HepG2 (cell line): ENCODE results near the gene HSD3B1. TPM values are rescaled to one million over a fixed set of nuclear protein-coding genes. Genes with fewer than 3 reads are reported as not detected.

ENCODE experiments used
- ATAC-seq: fragments of 200-7000 bp; cut with Tn5 transposase; 3 replicates; pipeline ENCODE4 v1.9.1; 2020; ENCODE audit warnings: mild to moderate bottlenecking, moderate library complexity
- BruUV-seq: library from RNA; stranded (reverse); fragments of 400-500 nt; replicated peaks from 2 replicates; lab custom pipeline; 2021; lab: Mats Ljungman, UMichigan
- CTCF ChIA-PET: fragments of 300-600 bp; formaldehyde crosslinking; extraction: SDS; loops from one replicate; lab custom pipeline; 2021; ENCODE audit warnings: low total read pairs, inconsistent platforms, low intra/inter-chr PET ratio; lab: Yijun Ruan, JAX
- POLR2A ChIA-PET: fragments of 350-600 bp; sonication (Branson Sonifier 250); formaldehyde crosslinking; loops from one replicate; lab custom pipeline; 2020; ENCODE audit warnings: antibody characterized with exemption, inconsistent platforms; lab: Yijun Ruan, JAX
- DNase-seq: peaks from one replicate; pipeline ENCODE4 v3.0.0-alpha.2; 2015; ENCODE audit warnings: low spot score
- FAIRE-seq: peaks from 3 replicates; lab custom pipeline; 2011; peaks lifted over from hg19 to GRCh38; lab: Jason Lieb, UNC
- H2AFZ ChIP-seq: one replicate; pipeline ENCODE4 v1.6.1; 2011; ENCODE audit warnings: low read length, inconsistent platforms
- H3K27ac ChIP-seq: fragments of 300-600 bp; 3 replicates; pipeline ENCODE4 v1.8.0; 2011; ENCODE audit warnings: mixed run types, mild to moderate bottlenecking, mixed read lengths, low read length, inconsistent platforms; ENCODE audit not compliant: insufficient read depth; ENCODE audit errors: extremely low read length
- H3K27me3 ChIP-seq, 2 experiments: fragments of 200-600 bp in 1 of 2; 2 replicates in 1 of 2; 3 replicates in 1 of 2; pipeline versions ENCODE4 v1.6.0 to v1.8.0; 2011; ENCODE audit warnings: low read length in 2 of 2, mild to moderate bottlenecking in 2 of 2, moderate library complexity in 2 of 2, inconsistent platforms in 1 of 2; ENCODE audit not compliant: insufficient read depth in 2 of 2, control insufficient read depth in 1 of 2
- H3K36me3 ChIP-seq, 2 experiments: fragments of 200-600 bp in 1 of 2; replicated peaks in 1 of 2; 2 replicates in 1 of 2; 3 replicates in 1 of 2; pipeline versions ENCODE4 v1.5.1 to v1.8.0; 2011; ENCODE audit warnings: low read length in 2 of 2, inconsistent platforms in 1 of 2; ENCODE audit not compliant: insufficient read depth in 2 of 2, control insufficient read depth in 1 of 2
- H3K4me1 ChIP-seq: 2 replicates; pipeline ENCODE4 v1.5.1; 2012; ENCODE audit warnings: low read length, inconsistent platforms; ENCODE audit not compliant: insufficient read depth
- H3K4me2 ChIP-seq: 2 replicates; pipeline ENCODE4 v1.6.0; 2011; ENCODE audit warnings: low read depth, low read length, inconsistent platforms
- H3K4me3 ChIP-seq, 3 experiments: fragments of 200-600 bp in 1 of 3; sonication (generic), shearing (Covaris generic) in 1 of 3; replicated peaks in 1 of 3; 2 replicates each; pipeline ENCODE4 v1.5.1; 2011 to 2016; ENCODE audit warnings: low read length in 3 of 3, inconsistent platforms in 2 of 3, low read depth in 2 of 3, mild to moderate bottlenecking in 2 of 3, control low read depth in 1 of 3, mixed read lengths in 1 of 3; ENCODE audit not compliant: insufficient read depth in 1 of 3
- H3K79me2 ChIP-seq: one replicate; pipeline ENCODE4 v1.6.1; 2011; ENCODE audit warnings: low read length, inconsistent platforms; ENCODE audit not compliant: insufficient read depth
- H3K9ac ChIP-seq: 2 replicates; pipeline ENCODE4 v1.6.0; 2011; ENCODE audit warnings: mild to moderate bottlenecking, low read depth, low read length, inconsistent platforms; ENCODE audit not compliant: insufficient read depth
- H3K9me3 ChIP-seq: 2 replicates; pipeline ENCODE4 v1.5.1; 2012; ENCODE audit warnings: mild to moderate bottlenecking, low read length
- H4K20me1 ChIP-seq: 2 replicates; pipeline ENCODE4 v1.6.0; 2011; ENCODE audit warnings: inconsistent platforms, mild to moderate bottlenecking, low read length, moderate library complexity; ENCODE audit not compliant: insufficient read depth
- FOXC1 ChIP-seq: sonication (generic); formaldehyde crosslinking; IDR thresholded peaks from 2 replicates; pipeline ENCODE4 v1.8.0; 2022; ENCODE audit warnings: mild to moderate bottlenecking, missing genetic modification reagents, borderline replicate concordance
- HES4 ChIP-seq: sonication (generic); formaldehyde crosslinking; IDR thresholded peaks from 2 replicates; pipeline ENCODE4 v1.9.0; 2021; ENCODE audit warnings: mild to moderate bottlenecking, missing genetic modification reagents, borderline replicate concordance
- MBD4 ChIP-seq: IDR thresholded peaks from 2 replicates; pipeline ENCODE4 v1.6.1; 2012; ENCODE audit warnings: low read length, inconsistent platforms, borderline replicate concordance
- NCOA5 ChIP-seq: sonication (generic); formaldehyde crosslinking; IDR thresholded peaks from 2 replicates; pipeline ENCODE4 v1.4.0; 2020; ENCODE audit warnings: missing genetic modification reagents
- NPAS2 ChIP-seq: sonication (generic); formaldehyde crosslinking; IDR thresholded peaks from 2 replicates; pipeline ENCODE4 v1.8.0; 2022; ENCODE audit warnings: mild to moderate bottlenecking, missing genetic modification reagents, borderline replicate concordance
- PAF1 ChIP-seq: IDR thresholded peaks from 2 replicates; pipeline ENCODE4 v1.6.1; 2016; ENCODE audit warnings: missing genetic modification reagents, missing compliant biosample characterization
- RFX3 ChIP-seq: IDR thresholded peaks from 2 replicates; pipeline ENCODE4 v1.6.1; 2016; ENCODE audit warnings: missing biosample characterization, missing genetic modification reagents
- RFXANK ChIP-seq: IDR thresholded peaks from 2 replicates; pipeline ENCODE4 v1.6.1; 2016
- TCF7L2 ChIP-seq: IDR thresholded peaks from 2 replicates; pipeline ENCODE4 v1.6.1; 2011; ENCODE audit warnings: mild to moderate bottlenecking, low read depth, low read length, moderate library complexity
- ZNF260 ChIP-seq: sonication (generic); formaldehyde crosslinking; IDR thresholded peaks from 2 replicates; pipeline ENCODE4 v1.4.0; 2020; ENCODE audit warnings: missing genetic modification reagents, low read depth, mild to moderate bottlenecking, borderline replicate concordance
- ZNF329 ChIP-seq: sonication (generic); formaldehyde crosslinking; IDR thresholded peaks from 2 replicates; pipeline ENCODE4 v1.9.0; 2021; ENCODE audit warnings: low read depth, mild to moderate bottlenecking, missing genetic modification reagents
- ZNF350 ChIP-seq: sonication (generic); formaldehyde crosslinking; IDR thresholded peaks from 2 replicates; pipeline ENCODE4 v1.4.0; 2020; ENCODE audit warnings: mild to moderate bottlenecking, low read depth, missing genetic modification reagents, borderline replicate concordance
- ZNF446 ChIP-seq: sonication (generic); formaldehyde crosslinking; IDR thresholded peaks from 2 replicates; pipeline ENCODE4 v1.5.0; 2020; ENCODE audit warnings: mild to moderate bottlenecking, missing genetic modification reagents
- ZNF572 ChIP-seq: sonication (generic); formaldehyde crosslinking; IDR thresholded peaks from 2 replicates; pipeline ENCODE4 v1.5.1; 2020; ENCODE audit warnings: mild to moderate bottlenecking, missing genetic modification reagents
- ZSCAN21 ChIP-seq: sonication (generic); formaldehyde crosslinking; IDR thresholded peaks from 2 replicates; pipeline ENCODE4 v1.8.0; 2022; ENCODE audit warnings: mild to moderate bottlenecking, missing genetic modification reagents, moderate library complexity, borderline replicate concordance
- ZSCAN5A ChIP-seq: sonication (generic); formaldehyde crosslinking; IDR thresholded peaks from 2 replicates; pipeline ENCODE4 v1.8.0; 2022; ENCODE audit warnings: mild to moderate bottlenecking, missing genetic modification reagents, borderline replicate concordance
- WGBS: methylation state at CpG from one replicate; pipeline ENCODE4 v1.1.6; 2017; ENCODE audit warnings: low lambda C conversion rate; 5-methylcytosine and 5-hydroxymethylcytosine counted together
- in situ Hi-C: cut with HindIII; loops from 2 replicates; pipeline ENCODE4 v1.10.0; 2017; ENCODE audit warnings: low pct_unique_long_range_greater_than_20kb; ENCODE audit not compliant: extremely low pct_ligation_motif_present
- intact Hi-C: fragments of 100-400 bp; cut with micrococcal nuclease; formaldehyde crosslinking; loops from one replicate; pipeline ENCODE4 v1.10.0; 2022; ENCODE audit not compliant: unreplicated experiment
- polyA plus RNA-seq, 8 experiments: library from polyadenylated mRNA; depleted of rRNA in 3 of 8; stranded (reverse) in 7 of 8; unstranded in 1 of 8; fragments of >200 nt; fragmentation: Illumina TruSeq in 4 of 8; extraction: Trizol in 4 of 8; gene quantifications; 2 replicates each; pipeline versions ENCODE4 v1.2.1 to v1.2.3, GENCODE V29; 2011 to 2016; ENCODE audit warnings: low read depth in 4 of 8, missing spikeins in 1 of 8, mixed read lengths in 1 of 8; ENCODE audit not compliant: insufficient read depth in 1 of 8
- total RNA-seq, 5 experiments: library from RNA; depleted of rRNA; stranded (reverse); fragments of >200 nt; fragmentation: Illumina TruSeq; extraction: Trizol; gene quantifications; 2 replicates each; pipeline ENCODE4 v1.2.3, GENCODE V29; 2016; ENCODE audit warnings: low read depth in 1 of 5

Gene HSD3B1
- total and polyA plus RNA-seq, 2 of the 13 experiments (the other 11 are each of a cell fraction or from before 2014, with no cell fraction given): not detected

GRCh38 chr1:119550381-119550780 lies 43.4 kb downstream of the HSD3B1 start:
- CTCF ChIA-PET: no interaction called here
- H3K9ac ChIP-seq: no peak overlapping the region
- 61% methylated on average over 2 of the region's 2 CpGs for WGBS
- H3K4me2 ChIP-seq: no peak overlapping the region
- no peaks in the 10 kb centered on the region for H3K36me3 ChIP-seq
- intact Hi-C loops (no loop called here), in situ Hi-C loops (no loop called here)
- TF ChIP-seq NCOA5 (no peak), RFXANK (CRISPR knock-in tag) (no peak), ZNF260 (CRISPR knock-in tag) (no peak), RFX3 (no peak), ZNF446 (CRISPR knock-in tag) (no peak), ZSCAN5A (CRISPR knock-in tag) (no peak), PAF1 (CRISPR knock-in tag) (no peak), ZNF572 (CRISPR knock-in tag) (no peak), NPAS2 (CRISPR knock-in tag) (no peak), ZSCAN21 (no peak), MBD4 (no peak), HES4 (no peak), TCF7L2 (no peak), FOXC1 (no peak), ZNF329 (CRISPR knock-in tag) (no peak), ZNF350 (CRISPR knock-in tag) (no peak)
- no peak for DNase-seq
- no peak overlapping the region for H2AFZ ChIP-seq
- no peaks in the 10 kb centered on the region for H3K4me1 ChIP-seq
- no TSS peak for BruUV-seq
- no peaks in the 10 kb centered on the region for H3K9me3 ChIP-seq
- H3K27ac ChIP-seq: no peak overlapping the region
- no peak for ATAC-seq
- no peaks in the 10 kb centered on the region for H3K79me2 ChIP-seq
- POLR2A ChIA-PET: no interaction called here
- FAIRE-seq: no peak
- H3K27me3 ChIP-seq: peaks cover 1 to 6% of the 10 kb centered on the region in 2 experiments; a peak in 2 of 5 replicates
- no peaks in the 10 kb centered on the region for H4K20me1 ChIP-seq
- H3K4me3 ChIP-seq: no peak overlapping the region
